IMR-90 (cell line): ENCODE results near the gene PTGDS. TPM values are rescaled to one million over a fixed set of nuclear protein-coding genes. Genes with fewer than 3 reads are reported as not detected.

Experiments used
- ATAC-seq: fragments of 200-7000 bp; cut with Tn5 transposase; 2 replicates; pipeline ENCODE4 v1.9.1; 2020; ENCODE audit warnings: low read depth, mild to moderate bottlenecking, moderate library complexity
- BruUV-seq: library from RNA; stranded (reverse); fragments of 400-500 nt; replicated peaks from 2 replicates; lab custom pipeline; 2021; lab: Mats Ljungman, UMichigan
- CTCF ChIA-PET: fragments of 300-600 bp; formaldehyde crosslinking; extraction: SDS; loops from one replicate; lab custom pipeline; 2021; ENCODE audit warnings: antibody characterized with exemption; lab: Yijun Ruan, JAX
- POLR2A ChIA-PET: fragments of 300-600 bp; sonication (Branson Sonifier 250); formaldehyde crosslinking; loops from one replicate; lab custom pipeline; 2022; ENCODE audit warnings: antibody characterized with exemption; ENCODE audit not compliant: unreplicated experiment; lab: Charles Lee
- DNase-seq: peaks from one replicate; pipeline ENCODE4 v3.0.0; 2013
- H2AFZ ChIP-seq: replicated peaks from 2 replicates; pipeline ENCODE3; 2013; ENCODE audit warnings: low read length, mild to moderate bottlenecking; ENCODE audit not compliant: poor library complexity
- H2AK5ac ChIP-seq: 2 replicates; pipeline ENCODE4 v1.6.1; 2013; ENCODE audit warnings: low read depth, low read length, inconsistent platforms
- H2AK9ac ChIP-seq: replicated peaks from 2 replicates; pipeline ENCODE3; 2013; ENCODE audit warnings: mild to moderate bottlenecking, low read depth, low read length, moderate library complexity; ENCODE audit not compliant: poor library complexity
- H2BK120ac ChIP-seq: 2 replicates; pipeline ENCODE4 v1.6.1; 2013; ENCODE audit warnings: low read depth, low read length, inconsistent platforms
- H2BK15ac ChIP-seq: 3 replicates; pipeline ENCODE4 v1.6.1; 2013; ENCODE audit warnings: low read depth, low read length, inconsistent platforms
- H2BK20ac ChIP-seq: 2 replicates; pipeline ENCODE4 v1.6.1; 2013; ENCODE audit warnings: low read depth, mild to moderate bottlenecking, inconsistent platforms, low read length, moderate library complexity
- H2BK5ac ChIP-seq: 2 replicates; pipeline ENCODE4 v1.6.1; 2013; ENCODE audit warnings: mild to moderate bottlenecking, low read depth, low read length, inconsistent platforms; ENCODE audit not compliant: poor library complexity, severe bottlenecking
- H3K14ac ChIP-seq: replicated peaks from 2 replicates; pipeline ENCODE4 v1.6.1; 2013; ENCODE audit warnings: low read depth, low read length, inconsistent platforms
- H3K18ac ChIP-seq: 2 replicates; pipeline ENCODE4 v1.6.1; 2013; ENCODE audit warnings: low read depth, low read length, control low read depth
- H3K23ac ChIP-seq: 2 replicates; pipeline ENCODE4 v1.6.1; 2013; ENCODE audit warnings: low read depth, low read length, inconsistent platforms
- H3K27ac ChIP-seq: 2 replicates; pipeline ENCODE4 v1.5.1; 2013; ENCODE audit warnings: mild to moderate bottlenecking, control low read depth, low read length; ENCODE audit not compliant: insufficient read depth
- H3K27me3 ChIP-seq: 2 replicates; pipeline ENCODE4 v1.6.1; 2013; ENCODE audit warnings: low read length; ENCODE audit not compliant: control insufficient read depth, insufficient read depth
- H3K36me3 ChIP-seq: 2 replicates; pipeline ENCODE4 v1.6.1; 2013; ENCODE audit warnings: low read length, mixed read lengths; ENCODE audit not compliant: control insufficient read depth, insufficient read depth
- H3K4ac ChIP-seq: 2 replicates; pipeline ENCODE4 v1.6.1; 2013; ENCODE audit warnings: low read depth, low read length, inconsistent platforms
- H3K4me1 ChIP-seq: 2 replicates; pipeline ENCODE4 v1.6.1; 2013; ENCODE audit warnings: low read length, mixed read lengths; ENCODE audit not compliant: control insufficient read depth, insufficient read depth
- H3K4me2 ChIP-seq: 2 replicates; pipeline ENCODE4 v1.6.1; 2013; ENCODE audit warnings: low read depth, mild to moderate bottlenecking, control low read depth, low read length, moderate library complexity
- H3K4me3 ChIP-seq: 2 replicates; pipeline ENCODE4 v1.5.1; 2013; ENCODE audit warnings: low read depth, mild to moderate bottlenecking, control low read depth, low read length, moderate library complexity; ENCODE audit not compliant: insufficient read depth
- H3K56ac ChIP-seq: 2 replicates; pipeline ENCODE4 v1.6.1; 2013; ENCODE audit warnings: low read length, inconsistent platforms; ENCODE audit not compliant: insufficient read depth; ENCODE audit errors: extremely low read depth
- H3K79me1 ChIP-seq, 2 experiments: 2 replicates each; pipeline ENCODE4 v1.6.1; 2013; ENCODE audit warnings: low read length in 2 of 2, inconsistent platforms in 1 of 2, low read depth in 1 of 2
- H3K9ac ChIP-seq: 2 replicates; pipeline ENCODE4 v1.6.1; 2013; ENCODE audit warnings: low read depth, low read length, control low read depth
- H3K9me1 ChIP-seq: 2 replicates; pipeline ENCODE4 v1.6.1; 2013; ENCODE audit warnings: low read length, inconsistent platforms; ENCODE audit not compliant: insufficient read depth
- H3K9me3 ChIP-seq: 2 replicates; pipeline ENCODE4 v1.6.1; 2013; ENCODE audit warnings: low read length; ENCODE audit not compliant: control insufficient read depth, insufficient read depth
- H4K20me1 ChIP-seq: 2 replicates; pipeline ENCODE4 v1.6.1; 2013; ENCODE audit warnings: low read length, inconsistent platforms; ENCODE audit not compliant: insufficient read depth
- H4K5ac ChIP-seq: 2 replicates; pipeline ENCODE4 v1.6.1; 2013; ENCODE audit warnings: mild to moderate bottlenecking, low read depth, low read length, control low read depth
- H4K8ac ChIP-seq, 2 experiments: 2 replicates each; pipeline ENCODE4 v1.6.1; 2013; ENCODE audit warnings: low read depth in 2 of 2, low read length in 2 of 2, control low read depth in 1 of 2, inconsistent platforms in 1 of 2
- H4K91ac ChIP-seq: 2 replicates; pipeline ENCODE4 v1.6.1; 2013; ENCODE audit warnings: low read depth, low read length, inconsistent platforms; ENCODE audit not compliant: insufficient read depth
- CEBPB ChIP-seq: IDR thresholded peaks from 2 replicates; pipeline ENCODE4 v1.6.1; 2012; ENCODE audit warnings: low read depth, low read length, improper control_type of control experiment
- RFX5 ChIP-seq: IDR thresholded peaks from 2 replicates; pipeline ENCODE4 v1.8.0; 2012; ENCODE audit warnings: low read depth, mild to moderate bottlenecking, low read length, moderate library complexity
- WGBS, 2 experiments: methylation state at CpG; one replicate each; pipeline versions ENCODE4 v1.1.5 to v1.1.7; 2013; ENCODE audit warnings: missing lambda C conversion rate in 2 of 2; ENCODE audit not compliant: insufficient read length in 1 of 2; ENCODE audit errors: extremely low coverage in 2 of 2; 5-methylcytosine and 5-hydroxymethylcytosine counted together
- dilution Hi-C: fragments of 300-500 bp; cut with HindIII; formaldehyde crosslinking; loops from one replicate; pipeline ENCODE4 v1.14.3; 2018; ENCODE audit warnings: low sequenced_read_pairs; ENCODE audit not compliant: unreplicated experiment
- in situ Hi-C: fragments of 300-500 bp; cut with MboI; formaldehyde crosslinking; loops from 3 replicates; pipeline ENCODE4 v1.14.3; 2019; ENCODE audit warnings: low sequenced_read_pairs, inconsistent platforms, mixed read lengths
- intact Hi-C: fragments of 100-400 bp; cut with micrococcal nuclease; formaldehyde crosslinking; loops from 2 replicates; pipeline ENCODE4 v1.10.0; 2022
- polyA plus RNA-seq, 3 experiments: library from polyadenylated mRNA; depleted of rRNA; stranded (reverse); fragments of >200 nt; gene quantifications; 2 replicates each; pipeline ENCODE4 v1.2.3, GENCODE V29; 2012; ENCODE audit warnings: low replicate concordance in 1 of 3
- total RNA-seq: library from RNA; depleted of rRNA; stranded (reverse); fragments of >200 nt; gene quantifications from 2 replicates; pipeline ENCODE4 v1.2.3, GENCODE V29; 2012

The PTGDS gene
- total and polyA plus RNA-seq, 2 of the 4 experiments (the other 2 are of a cell fraction), result 1.2 TPM; not detected in 1

GRCh38 chr9:137014166-137014565 lies 36.9 kb downstream of the PTGDS start:
- POLR2A ChIA-PET, result no interaction called here
- 94% methylated on average over 11 of the region's 23 CpGs; no CpG with 5 or more reads in 1 of the 2 experiments for WGBS, 2 experiments
- Histone ChIP-seq H3K27ac (no peak overlapping the region), H2BK5ac (no peak overlapping the region), H3K18ac (no peak overlapping the region), H3K9ac (no peak overlapping the region), H3K9me3 (no peaks in the 10 kb centered on the region), H3K27me3 (no peaks in the 10 kb centered on the region), H4K91ac (no peak overlapping the region), H2AK5ac (no peak overlapping the region), H3K14ac (no peak overlapping the region), H3K56ac (no peak overlapping the region), H2AK9ac (no peak overlapping the region), H2BK15ac (no peak overlapping the region), H2BK120ac (no peak overlapping the region), H2AFZ (no peak overlapping the region), H2BK20ac (no peak overlapping the region), H3K4me2 (no peak overlapping the region), H3K23ac (no peak overlapping the region), H4K5ac (no peak overlapping the region), H3K36me3 (peaks cover 49% of the 10 kb centered on the region), H4K20me1 (no peaks in the 10 kb centered on the region), H3K9me1 (no peaks in the 10 kb centered on the region), H3K4ac (no peak overlapping the region), H3K79me1 (no peaks in the 10 kb centered on the region), H3K4me3 (no peak overlapping the region), H3K4me1 (no peaks in the 10 kb centered on the region), H4K8ac (no peak overlapping the region)
- intact Hi-C loops (no loop called here), in situ Hi-C loops (no loop called here), dilution Hi-C loops (no loop called here)
- TF ChIP-seq RFX5 (no peak), CEBPB (no peak)
- CTCF ChIA-PET, result no interaction called here
- DNase-seq, result no peak
- BruUV-seq, result no TSS peak
- no peak for ATAC-seq
